ENCODE results near the gene PARD6A.
"Not testable (repeated sequence)": the region's sequence is repeated elsewhere in the genome, so short reads cannot be mapped to it uniquely, and the experiment has no call there.

PARD6A gene

GRCh38 chr16:67685388-67686112, 24.8 kb downstream of the PARD6A start:
- no peak for DNase-seq (ENCODE audit: low spot score)

- DNase-seq (ENCODE audit: low spot score): not testable (repeated sequence)
These were observed 32.9 kb downstream of the PARD6A start for GRCh38 chr16:67693517-67694285.

- peak; percentile 91 for DNase-seq (ENCODE audit: low spot score)
These were observed 33.9 kb downstream of the PARD6A start for GRCh38 chr16:67694611-67695010.

- no peak for DNase-seq (ENCODE audit: low spot score)
These were observed 36.8 kb downstream of the PARD6A start for GRCh38 chr16:67697422-67698185.

GRCh38 chr16:67699265-67699664, 38.5 kb downstream of the PARD6A start:
- no peak for DNase-seq (ENCODE audit: low spot score)

- no peak for DNase-seq (ENCODE audit: low spot score)
These were observed 40.7 kb downstream of the PARD6A start for GRCh38 chr16:67701420-67701819.

GRCh38 chr16:67702130-67702529, 41.4 kb downstream of the PARD6A start:
- no peak for DNase-seq (ENCODE audit: low spot score)

- DNase-seq (ENCODE audit: low spot score): no peak
These were observed 42.9 kb downstream of the PARD6A start for GRCh38 chr16:67703626-67704025.

- no peak for DNase-seq (ENCODE audit: low spot score)
These were observed 43.4 kb downstream of the PARD6A start for GRCh38 chr16:67704110-67704509.

- no peak for DNase-seq (ENCODE audit: low spot score)
These were observed 46.5 kb downstream of the PARD6A start for GRCh38 chr16:67707210-67707609.

- no peak for DNase-seq (ENCODE audit: low spot score)
These were observed 47.0 kb downstream of the PARD6A start for GRCh38 chr16:67707790-67708189.

GRCh38 chr16:67708368-67708771, 47.6 kb downstream of the PARD6A start:
- DNase-seq (ENCODE audit: low spot score): no peak

- DNase-seq (ENCODE audit: low spot score): no peak
These were observed 48.3 kb downstream of the PARD6A start for GRCh38 chr16:67709050-67709449.

GRCh38 chr16:67710607-67711006, 49.8 kb downstream of the PARD6A start:
- DNase-seq (ENCODE audit: low spot score): no peak

Measured in cerebellar cortex (tissue), 1 donor.